HepG2 (cell line): Measurements from ENCODE around the gene NEDD4L. TPM values are rescaled to one million over a fixed set of nuclear protein-coding genes. Genes with fewer than 3 reads are reported as not detected.

Experiments
- ATAC-seq: fragments of 200-7000 bp; cut with Tn5 transposase; 3 replicates; pipeline ENCODE4 v1.9.1; 2020; ENCODE audit warnings: mild to moderate bottlenecking, moderate library complexity
- BruUV-seq: library from RNA; stranded (reverse); fragments of 400-500 nt; replicated peaks from 2 replicates; lab custom pipeline; 2021; lab: Mats Ljungman, UMichigan
- CTCF ChIA-PET: fragments of 300-600 bp; formaldehyde crosslinking; extraction: SDS; loops from one replicate; lab custom pipeline; 2021; ENCODE audit warnings: low total read pairs, inconsistent platforms, low intra/inter-chr PET ratio; lab: Yijun Ruan, JAX
- POLR2A ChIA-PET: fragments of 350-600 bp; sonication (Branson Sonifier 250); formaldehyde crosslinking; loops from one replicate; lab custom pipeline; 2020; ENCODE audit warnings: antibody characterized with exemption, inconsistent platforms; lab: Yijun Ruan, JAX
- DNase-seq: peaks from one replicate; pipeline ENCODE4 v3.0.0-alpha.2; 2015; ENCODE audit warnings: low spot score
- FAIRE-seq: peaks from 3 replicates; lab custom pipeline; 2011; peaks lifted over from hg19 to GRCh38; lab: Jason Lieb, UNC
- H2AFZ ChIP-seq: one replicate; pipeline ENCODE4 v1.6.1; 2011; ENCODE audit warnings: low read length, inconsistent platforms
- H3K27ac ChIP-seq: fragments of 300-600 bp; 3 replicates; pipeline ENCODE4 v1.8.0; 2011; ENCODE audit warnings: mixed run types, mild to moderate bottlenecking, mixed read lengths, low read length, inconsistent platforms; ENCODE audit not compliant: insufficient read depth; ENCODE audit errors: extremely low read length
- H3K27me3 ChIP-seq, 2 experiments: fragments of 200-600 bp in 1 of 2; 2 replicates in 1 of 2; 3 replicates in 1 of 2; pipeline versions ENCODE4 v1.6.0 to v1.8.0; 2011; ENCODE audit warnings: low read length in 2 of 2, mild to moderate bottlenecking in 2 of 2, moderate library complexity in 2 of 2, inconsistent platforms in 1 of 2; ENCODE audit not compliant: insufficient read depth in 2 of 2, control insufficient read depth in 1 of 2
- H3K36me3 ChIP-seq, 2 experiments: fragments of 200-600 bp in 1 of 2; replicated peaks in 1 of 2; 2 replicates in 1 of 2; 3 replicates in 1 of 2; pipeline versions ENCODE4 v1.5.1 to v1.8.0; 2011; ENCODE audit warnings: low read length in 2 of 2, inconsistent platforms in 1 of 2; ENCODE audit not compliant: insufficient read depth in 2 of 2, control insufficient read depth in 1 of 2
- H3K4me1 ChIP-seq: 2 replicates; pipeline ENCODE4 v1.5.1; 2012; ENCODE audit warnings: low read length, inconsistent platforms; ENCODE audit not compliant: insufficient read depth
- H3K4me2 ChIP-seq: 2 replicates; pipeline ENCODE4 v1.6.0; 2011; ENCODE audit warnings: low read depth, low read length, inconsistent platforms
- H3K4me3 ChIP-seq, 3 experiments: fragments of 200-600 bp in 1 of 3; sonication (generic), shearing (Covaris generic) in 1 of 3; replicated peaks in 1 of 3; 2 replicates each; pipeline ENCODE4 v1.5.1; 2011 to 2016; ENCODE audit warnings: low read length in 3 of 3, inconsistent platforms in 2 of 3, low read depth in 2 of 3, mild to moderate bottlenecking in 2 of 3, control low read depth in 1 of 3, mixed read lengths in 1 of 3; ENCODE audit not compliant: insufficient read depth in 1 of 3
- H3K79me2 ChIP-seq: one replicate; pipeline ENCODE4 v1.6.1; 2011; ENCODE audit warnings: low read length, inconsistent platforms; ENCODE audit not compliant: insufficient read depth
- H3K9ac ChIP-seq: 2 replicates; pipeline ENCODE4 v1.6.0; 2011; ENCODE audit warnings: mild to moderate bottlenecking, low read depth, low read length, inconsistent platforms; ENCODE audit not compliant: insufficient read depth
- H3K9me3 ChIP-seq: 2 replicates; pipeline ENCODE4 v1.5.1; 2012; ENCODE audit warnings: mild to moderate bottlenecking, low read length
- H4K20me1 ChIP-seq: 2 replicates; pipeline ENCODE4 v1.6.0; 2011; ENCODE audit warnings: inconsistent platforms, mild to moderate bottlenecking, low read length, moderate library complexity; ENCODE audit not compliant: insufficient read depth
- ARID5B ChIP-seq: IDR thresholded peaks from 2 replicates; pipeline ENCODE4 v1.4.0; 2020; ENCODE audit warnings: mild to moderate bottlenecking, missing genetic modification reagents
- BCL6 ChIP-seq: IDR thresholded peaks from 2 replicates; pipeline ENCODE4 v1.6.1; 2016; ENCODE audit warnings: missing genetic modification reagents, missing compliant biosample characterization
- RARA ChIP-seq: IDR thresholded peaks from 2 replicates; pipeline ENCODE4 v1.6.1; 2016; ENCODE audit warnings: missing genetic modification reagents, missing compliant biosample characterization
- ZNF24 ChIP-seq: fragments of 450-650 bp; IDR thresholded peaks from 2 replicates; pipeline ENCODE4 v1.6.1; 2017; ENCODE audit warnings: antibody characterized with exemption, mild to moderate bottlenecking
- WGBS: methylation state at CpG from one replicate; pipeline ENCODE4 v1.1.6; 2017; ENCODE audit warnings: low lambda C conversion rate; 5-methylcytosine and 5-hydroxymethylcytosine counted together
- in situ Hi-C: cut with HindIII; loops from 2 replicates; pipeline ENCODE4 v1.10.0; 2017; ENCODE audit warnings: low pct_unique_long_range_greater_than_20kb; ENCODE audit not compliant: extremely low pct_ligation_motif_present
- intact Hi-C: fragments of 100-400 bp; cut with micrococcal nuclease; formaldehyde crosslinking; loops from one replicate; pipeline ENCODE4 v1.10.0; 2022; ENCODE audit not compliant: unreplicated experiment
- polyA plus RNA-seq, 8 experiments: library from polyadenylated mRNA; depleted of rRNA in 3 of 8; stranded (reverse) in 7 of 8; unstranded in 1 of 8; fragments of >200 nt; fragmentation: Illumina TruSeq in 4 of 8; extraction: Trizol in 4 of 8; gene quantifications; 2 replicates each; pipeline versions ENCODE4 v1.2.1 to v1.2.3, GENCODE V29; 2011 to 2016; ENCODE audit warnings: low read depth in 4 of 8, missing spikeins in 1 of 8, mixed read lengths in 1 of 8; ENCODE audit not compliant: insufficient read depth in 1 of 8
- total RNA-seq, 5 experiments: library from RNA; depleted of rRNA; stranded (reverse); fragments of >200 nt; fragmentation: Illumina TruSeq; extraction: Trizol; gene quantifications; 2 replicates each; pipeline ENCODE4 v1.2.3, GENCODE V29; 2016; ENCODE audit warnings: low read depth in 1 of 5

NEDD4L gene
- total and polyA plus RNA-seq, 2 of the 13 experiments (the other 11 are each of a cell fraction or from before 2014, with no cell fraction given) = 168 to 390 TPM

- H3K36me3 ChIP-seq = no peaks in the 10 kb centered on the region
- DNase-seq (peak; percentile 32), ATAC-seq (no peak), FAIRE-seq (no peak)
- no peaks in the 10 kb centered on the region for H3K27me3 ChIP-seq
- no TSS peak for BruUV-seq
- H2AFZ ChIP-seq = no peak overlapping the region
- TF ChIP-seq RARA (CRISPR knock-in tag) (0 out of 2 replicates have a peak, but pooled peaks have one; percentile 21), BCL6 (peak; percentile 46), ZNF24 (no peak), ARID5B (CRISPR knock-in tag) (0 out of 2 replicates have a peak, but pooled peaks have one; percentile 6)
- intact Hi-C loops (loop anchor here (5.0 kb wide), 2 partner anchors 93 to 253 kb away; partner anchors contain the start of gene NEDD4L), in situ Hi-C loops (no loop called here)
- H4K20me1 ChIP-seq = no peaks in the 10 kb centered on the region
- WGBS = 60% methylated on average over 6 of the region's 7 CpGs
- H3K4me1 ChIP-seq = peaks cover 72% of the 10 kb centered on the region
- ChIA-PET POLR2A (no interaction called here), CTCF (interaction anchor here (1.4 to 1.9 kb wide), 2 partner anchors 13 to 92 kb away, joined by 6 to 7 read pairs; no protein-coding TSS in a partner anchor)
- H3K4me3 ChIP-seq = no peak overlapping the region
- peaks cover 43% of the 10 kb centered on the region for H3K79me2 ChIP-seq
- no peak overlapping the region for H3K27ac ChIP-seq
- no peak overlapping the region for H3K9ac ChIP-seq
- H3K4me2 ChIP-seq = peak overlapping the region; percentile 37
- no peaks in the 10 kb centered on the region for H3K9me3 ChIP-seq
Observed at GRCh38 chr18:58135183-58135641, 91.2 kb downstream of the NEDD4L start.
